ENCODE data around the gene NRP2.

DNA sequence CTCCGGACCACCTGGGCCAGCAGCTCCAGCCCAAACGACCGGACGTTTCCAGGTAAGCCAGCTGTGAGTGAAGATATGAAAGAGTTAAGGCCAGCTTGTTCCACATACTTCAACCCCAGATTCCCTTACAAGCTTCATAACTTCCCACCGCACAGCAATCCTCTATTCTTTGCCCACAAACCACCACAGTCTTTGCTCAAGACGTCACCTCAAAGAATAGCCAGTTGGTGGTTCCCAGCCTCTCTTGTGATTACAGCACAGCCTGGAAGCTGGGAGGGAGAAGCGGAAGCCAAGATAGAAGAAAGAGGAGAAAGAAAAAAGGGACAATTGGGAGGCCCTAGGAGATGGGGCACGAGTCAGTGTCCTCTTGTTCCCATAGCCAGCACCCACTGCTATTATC, 70.6 kb downstream of the NRP2 start:
- TF ChIP-seq POLR2AphosphoS5 (IDR thresholded peaks at IDR 0.05; ENCODE audit: low read depth, low read length) (no peak), POLR2A (IDR thresholded peaks at IDR 0.05; ENCODE audit: low read depth, low read length) (no peak)
